NCI-H2171 (cell line): ENCODE measurements around the gene TMEM131L.

ENCODE experiments used
- DNase-seq: peaks from one replicate; lab custom pipeline; 2025; lab: John Stamatoyannopoulos, UW

TMEM131L gene

GRCh38 chr4:153472122-153473037 lies 6.2 kb downstream of the TMEM131L start:
- no peak for DNase-seq

GRCh38 chr4:153474251-153474650 lies 8.1 kb downstream of the TMEM131L start:
- no peak for DNase-seq

- DNase-seq: peak; percentile 25
Observed at GRCh38 chr4:153476829-153477574, 10.8 kb downstream of the TMEM131L start.

- DNase-seq: no peak
Observed at GRCh38 chr4:153479101-153479500, 12.9 kb downstream of the TMEM131L start.

- no peak for DNase-seq
Observed at GRCh38 chr4:153480704-153481103, 14.5 kb downstream of the TMEM131L start.

GRCh38 chr4:153481478-153481877 lies 15.3 kb downstream of the TMEM131L start:
- DNase-seq: no peak

- DNase-seq: peak; percentile 16
Observed at GRCh38 chr4:153483432-153484418, 17.6 kb downstream of the TMEM131L start.

- no peak for DNase-seq
Observed at GRCh38 chr4:153485359-153485758, 19.2 kb downstream of the TMEM131L start.

GRCh38 chr4:153485860-153486259 lies 19.7 kb downstream of the TMEM131L start:
- DNase-seq: no peak

- DNase-seq: no peak
Observed at GRCh38 chr4:153486281-153487151, 20.4 kb downstream of the TMEM131L start.

GRCh38 chr4:153488006-153488891 lies 22.1 kb downstream of the TMEM131L start:
- no peak for DNase-seq

GRCh38 chr4:153489856-153490558 lies 23.8 kb downstream of the TMEM131L start:
- DNase-seq: no peak

GRCh38 chr4:153490985-153491483 lies 24.9 kb downstream of the TMEM131L start:
- no peak for DNase-seq

GRCh38 chr4:153494562-153494961 lies 28.4 kb downstream of the TMEM131L start:
- DNase-seq: no peak

- DNase-seq: no peak
Observed at GRCh38 chr4:153495480-153496193, 29.5 kb downstream of the TMEM131L start.

GRCh38 chr4:153497091-153497531 lies 31.0 kb downstream of the TMEM131L start:
- DNase-seq: no peak

GRCh38 chr4:153497988-153498967 lies 32.1 kb downstream of the TMEM131L start:
- no peak for DNase-seq
